Endothelial cell of umbilical vein (primary cell): ENCODE results near the gene FBL. TPM values are rescaled to one million over a fixed set of nuclear protein-coding genes. Genes with fewer than 3 reads are reported as not detected.

ENCODE experiments used
- BruUV-seq: library from RNA; stranded (reverse); fragments of 400-500 nt; replicated peaks from 2 replicates; lab custom pipeline; 2021; lab: Mats Ljungman, UMichigan
- CTCF ChIA-PET: fragments of 300-600, 350-600 bp; sonication (Branson Sonifier 250); formaldehyde crosslinking; loops from one replicate; lab custom pipeline; 2021; ENCODE audit warnings: antibody characterized with exemption, inconsistent platforms; lab: Charles Lee
- POLR2A ChIA-PET: fragments of 300-600, 350-600 bp; sonication (Branson Sonifier 250); formaldehyde crosslinking; loops from one replicate; lab custom pipeline; 2021; ENCODE audit warnings: antibody characterized with exemption, inconsistent platforms; lab: Charles Lee
- DNase-seq: peaks from one replicate; pipeline ENCODE4 v3.0.0-alpha.2; 2011; ENCODE audit warnings: low read depth, low spot score
- FAIRE-seq: peaks from 2 replicates; lab custom pipeline; 2011; peaks lifted over from hg19 to GRCh38; lab: Jason Lieb, UNC
- H2AFZ ChIP-seq: 2 replicates; pipeline ENCODE4 v1.6.0; 2012; ENCODE audit warnings: low read depth, low read length, control low read depth, inconsistent platforms
- H3K27ac ChIP-seq: 2 replicates; pipeline ENCODE4 v1.5.1; 2011; ENCODE audit warnings: low read depth, mild to moderate bottlenecking, control low read depth, low read length, moderate library complexity; ENCODE audit not compliant: insufficient read depth
- H3K27me3 ChIP-seq, 2 experiments: 2 replicates each; pipeline versions ENCODE4 v1.6.0 to v1.6.1; 2011; ENCODE audit warnings: low read length in 2 of 2, mixed read lengths in 1 of 2; ENCODE audit not compliant: control insufficient read depth in 2 of 2, insufficient read depth in 2 of 2
- H3K36me3 ChIP-seq, 2 experiments: 2 replicates in 1 of 2; 3 replicates in 1 of 2; pipeline ENCODE4 v1.5.1; 2011; ENCODE audit warnings: low read length in 2 of 2, mild to moderate bottlenecking in 1 of 2, moderate library complexity in 1 of 2; ENCODE audit not compliant: control insufficient read depth in 2 of 2, insufficient read depth in 2 of 2; ENCODE audit errors: extremely low read depth in 1 of 2
- H3K4me1 ChIP-seq: 3 replicates; pipeline ENCODE4 v1.5.1; 2011; ENCODE audit warnings: mild to moderate bottlenecking, low read length; ENCODE audit not compliant: control insufficient read depth, insufficient read depth; ENCODE audit errors: extremely low read depth
- H3K4me2 ChIP-seq: 2 replicates; pipeline ENCODE4 v1.6.1; 2011; ENCODE audit warnings: low read length, control low read depth, mixed read lengths; ENCODE audit not compliant: insufficient read depth
- H3K4me3 ChIP-seq, 3 experiments: fragments of 200-600 bp in 1 of 3; sonication (generic), shearing (Covaris generic) in 1 of 3; replicated peaks in 1 of 3; 2 replicates each; pipeline ENCODE4 v1.5.1; 2011 to 2016; ENCODE audit warnings: control low read depth in 3 of 3, low read length in 3 of 3, mild to moderate bottlenecking in 2 of 3, inconsistent platforms in 1 of 3, low read depth in 1 of 3, moderate library complexity in 1 of 3; ENCODE audit not compliant: insufficient read depth in 1 of 3
- H3K79me2 ChIP-seq: 2 replicates; pipeline ENCODE4 v1.6.0; 2012; ENCODE audit warnings: low read length, inconsistent platforms; ENCODE audit not compliant: control insufficient read depth, insufficient read depth
- H3K9ac ChIP-seq: replicated peaks from 2 replicates; pipeline ENCODE3; 2011; ENCODE audit warnings: low read length, control low read depth; ENCODE audit not compliant: insufficient read depth; ENCODE audit errors: extremely low read depth
- H3K9me1 ChIP-seq: replicated peaks from 3 replicates; pipeline ENCODE4 v1.6.0; 2011; ENCODE audit warnings: mild to moderate bottlenecking, low read length; ENCODE audit not compliant: control insufficient read depth, insufficient read depth; ENCODE audit errors: extremely low read depth
- H3K9me3 ChIP-seq: replicated peaks from 2 replicates; pipeline ENCODE4 v1.5.1; 2012; ENCODE audit warnings: low read length, inconsistent platforms; ENCODE audit not compliant: control insufficient read depth, insufficient read depth
- H4K20me1 ChIP-seq: replicated peaks from 2 replicates; pipeline ENCODE3; 2011; ENCODE audit warnings: mild to moderate bottlenecking, low read length; ENCODE audit not compliant: control insufficient read depth, insufficient read depth; ENCODE audit errors: extremely low read depth
- EZH2 ChIP-seq: IDR thresholded peaks from 2 replicates; pipeline ENCODE4 v1.6.1; 2012; ENCODE audit warnings: borderline replicate concordance, low read depth, mild to moderate bottlenecking, moderate library complexity, low read length, inconsistent platforms; ENCODE audit not compliant: severe bottlenecking
- FOS ChIP-seq: IDR thresholded peaks from 2 replicates; pipeline ENCODE4 v1.6.1; 2011; ENCODE audit warnings: mild to moderate bottlenecking, low read length, moderate library complexity, borderline replicate concordance; ENCODE audit not compliant: insufficient read depth
- GATA2 ChIP-seq: IDR thresholded peaks from 2 replicates; pipeline ENCODE4 v1.7.0; 2011; ENCODE audit warnings: low read depth, mild to moderate bottlenecking, moderate library complexity, mixed read lengths, low read length; ENCODE audit not compliant: insufficient read length, insufficient read depth
- JUN ChIP-seq: IDR thresholded peaks from 2 replicates; pipeline ENCODE4 v1.6.1; 2011; ENCODE audit warnings: borderline replicate concordance, low read depth; ENCODE audit not compliant: insufficient read length, insufficient read depth
- MAX ChIP-seq: IDR thresholded peaks from 2 replicates; pipeline ENCODE4 v1.6.1; 2011; ENCODE audit not compliant: insufficient read depth, insufficient read length
- MYC ChIP-seq: IDR thresholded peaks from one replicate; pipeline ENCODE4 v1.6.1; 2011; ENCODE audit warnings: mild to moderate bottlenecking, low read depth, low read length
- POLR2A ChIP-seq: IDR thresholded peaks from 2 replicates; pipeline ENCODE4 v1.6.1; 2012; ENCODE audit warnings: low read depth, mild to moderate bottlenecking, control low read depth, low read length
- POLR2AphosphoS5 ChIP-seq: IDR thresholded peaks from 2 replicates; pipeline ENCODE4 v1.6.1; 2012; ENCODE audit warnings: low read depth, mild to moderate bottlenecking, control low read depth, low read length, moderate library complexity; ENCODE audit not compliant: insufficient read depth
- dilution Hi-C: fragments of 300-500 bp; cut with MboI; formaldehyde crosslinking; loops from one replicate; pipeline ENCODE4 v1.15.0; 2019; ENCODE audit warnings: low sequenced_read_pairs; ENCODE audit not compliant: extremely low pct_ligation_motif_present
- intact Hi-C: fragments of 100-400 bp; cut with micrococcal nuclease; formaldehyde crosslinking; loops from one replicate; pipeline ENCODE4 v1.10.0; 2022
- polyA plus RNA-seq, 4 experiments: library from polyadenylated mRNA; depleted of rRNA in 3 of 4; stranded (reverse) in 3 of 4; unstranded in 1 of 4; fragments of >200 nt; gene quantifications; 2 replicates each; pipeline versions ENCODE4 v1.2.1 to v1.2.3, GENCODE V29; 2011 to 2012; ENCODE audit warnings: missing spikeins in 1 of 4
- total RNA-seq: library from RNA; stranded (reverse); gene quantifications from 2 replicates; pipeline ENCODE4 v1.2.3, GENCODE V29; 2021
- TF ChIP-seq, protein P1 (sequence below), 2 donors: IDR thresholded peaks; 1 replicate in 1 of 2; 2 replicates in 1 of 2; pipeline ENCODE4 v1.5.1; 2011; ENCODE audit warnings: low read length in 2 of 2, mild to moderate bottlenecking in 2 of 2, moderate library complexity in 2 of 2, control low read depth in 1 of 2, inconsistent platforms in 1 of 2, low read depth in 1 of 2; ENCODE audit not compliant: insufficient read depth in 1 of 2; ENCODE audit errors: extremely low read depth in 1 of 2

The FBL gene
- total and polyA plus RNA-seq, 2 donors (not counting 3 experiments of a cell fraction or from before 2014, with no cell fraction given) = 271 to 473 TPM

GRCh38 chr19:39871886-39872866 is 26.0 kb upstream of the FBL start:
- POLR2A ChIA-PET = no interaction called here
- FAIRE-seq (no peak), DNase-seq (no peak)
- no peak overlapping the region for H2AFZ ChIP-seq
- no peak overlapping the region for H3K4me3 ChIP-seq
- intact Hi-C loops (no loop called here), dilution Hi-C loops (no loop called here)
- no peaks in the 10 kb centered on the region for H4K20me1 ChIP-seq
- no peak for TF ChIP-seq FOS
- no peak for TF ChIP-seq GATA2
- TF ChIP-seq MYC = no peak
- no peak for TF ChIP-seq POLR2A
- no peak for TF ChIP-seq EZH2
- no peaks in the 10 kb centered on the region for H3K9me3 ChIP-seq
- no peaks in the 10 kb centered on the region for H3K27me3 ChIP-seq
- H3K9me1 ChIP-seq = no peaks in the 10 kb centered on the region
- H3K27ac ChIP-seq = no peak overlapping the region
- no peaks in the 10 kb centered on the region for H3K79me2 ChIP-seq
- no peak overlapping the region for H3K4me2 ChIP-seq
- CTCF ChIA-PET = no interaction called here
- H3K36me3 ChIP-seq = no peaks in the 10 kb centered on the region
- H3K4me1 ChIP-seq = no peaks in the 10 kb centered on the region
- no peak overlapping the region for H3K9ac ChIP-seq
- no TSS peak for BruUV-seq

DNA sequence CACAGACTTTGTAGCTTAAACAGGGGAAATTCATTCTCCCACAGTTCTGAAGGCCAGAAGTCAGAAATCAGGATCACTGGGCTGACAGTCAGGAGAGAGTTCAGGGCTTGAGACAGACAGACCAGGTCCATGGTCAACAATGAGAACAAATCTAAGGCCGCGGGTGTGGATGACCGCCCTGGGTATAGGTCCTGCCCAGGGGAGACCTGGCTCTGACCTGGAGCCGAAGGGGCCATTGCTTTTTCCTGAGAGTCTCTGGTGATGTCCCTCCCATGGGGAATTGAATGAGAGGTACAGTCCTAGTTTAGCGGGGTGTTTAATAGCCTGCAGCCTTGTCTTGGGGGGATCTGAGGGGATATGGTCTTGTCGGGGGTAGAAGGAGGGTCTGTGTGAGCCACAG is 25.2 kb upstream of the FBL start:
- no peaks in the 10 kb centered on the region for H3K79me2 ChIP-seq
- no TSS peak for BruUV-seq
- ChIA-PET POLR2A (no interaction called here), CTCF (no interaction called here)
- no peak overlapping the region for H3K9ac ChIP-seq
- dilution Hi-C loops (no loop called here), intact Hi-C loops (no loop called here)
- DNase-seq = no peak
- H3K9me3 ChIP-seq = no peaks in the 10 kb centered on the region
- no peak overlapping the region for H2AFZ ChIP-seq
- H4K20me1 ChIP-seq = no peaks in the 10 kb centered on the region
- H3K4me2 ChIP-seq = no peak overlapping the region
- no peaks in the 10 kb centered on the region for H3K9me1 ChIP-seq
- H3K27ac ChIP-seq = no peak overlapping the region
- no peaks in the 10 kb centered on the region for H3K4me1 ChIP-seq
- TF ChIP-seq, protein P1, sequence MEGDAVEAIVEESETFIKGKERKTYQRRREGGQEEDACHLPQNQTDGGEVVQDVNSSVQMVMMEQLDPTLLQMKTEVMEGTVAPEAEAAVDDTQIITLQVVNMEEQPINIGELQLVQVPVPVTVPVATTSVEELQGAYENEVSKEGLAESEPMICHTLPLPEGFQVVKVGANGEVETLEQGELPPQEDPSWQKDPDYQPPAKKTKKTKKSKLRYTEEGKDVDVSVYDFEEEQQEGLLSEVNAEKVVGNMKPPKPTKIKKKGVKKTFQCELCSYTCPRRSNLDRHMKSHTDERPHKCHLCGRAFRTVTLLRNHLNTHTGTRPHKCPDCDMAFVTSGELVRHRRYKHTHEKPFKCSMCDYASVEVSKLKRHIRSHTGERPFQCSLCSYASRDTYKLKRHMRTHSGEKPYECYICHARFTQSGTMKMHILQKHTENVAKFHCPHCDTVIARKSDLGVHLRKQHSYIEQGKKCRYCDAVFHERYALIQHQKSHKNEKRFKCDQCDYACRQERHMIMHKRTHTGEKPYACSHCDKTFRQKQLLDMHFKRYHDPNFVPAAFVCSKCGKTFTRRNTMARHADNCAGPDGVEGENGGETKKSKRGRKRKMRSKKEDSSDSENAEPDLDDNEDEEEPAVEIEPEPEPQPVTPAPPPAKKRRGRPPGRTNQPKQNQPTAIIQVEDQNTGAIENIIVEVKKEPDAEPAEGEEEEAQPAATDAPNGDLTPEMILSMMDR (IDR thresholded peaks at IDR 0.05; ENCODE audit: extremely low read depth in 1 of 2, insufficient read depth in 1 of 2, low read depth in 1 of 2, low read length in 2 of 2) = no peak
- TF ChIP-seq POLR2A (no peak), EZH2 (no peak), FOS (no peak), GATA2 (no peak), POLR2AphosphoS5 (no peak), MYC (no peak), MAX (no peak), JUN (no peak)
- no peaks in the 10 kb centered on the region for H3K27me3 ChIP-seq
- FAIRE-seq = no peak
- H3K4me3 ChIP-seq = no peak overlapping the region
- H3K36me3 ChIP-seq = no peaks in the 10 kb centered on the region
